ENCODE data around the gene PKD2L1.

PKD2L1 gene

DNA sequence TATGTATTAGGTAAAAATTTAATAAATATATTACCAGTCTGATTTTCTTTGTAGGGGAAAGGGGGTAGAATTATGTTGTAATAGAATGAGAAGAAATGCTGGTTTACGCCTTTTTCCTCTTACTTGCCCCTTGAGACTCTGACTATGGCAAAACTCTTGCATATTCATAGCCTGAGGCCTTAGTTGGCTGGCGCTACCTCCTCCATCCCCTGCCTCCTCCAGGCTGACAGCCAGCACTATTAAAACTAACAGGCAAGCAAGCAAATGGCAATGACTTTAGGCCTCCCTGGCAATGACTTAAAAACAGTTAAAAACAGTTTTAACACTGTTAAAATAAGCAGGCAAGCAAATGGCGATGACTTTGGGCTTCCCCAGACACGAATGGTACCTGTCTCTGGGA lies 14.4 kb downstream of the PKD2L1 start:
- TF ChIP-seq, protein P1, sequence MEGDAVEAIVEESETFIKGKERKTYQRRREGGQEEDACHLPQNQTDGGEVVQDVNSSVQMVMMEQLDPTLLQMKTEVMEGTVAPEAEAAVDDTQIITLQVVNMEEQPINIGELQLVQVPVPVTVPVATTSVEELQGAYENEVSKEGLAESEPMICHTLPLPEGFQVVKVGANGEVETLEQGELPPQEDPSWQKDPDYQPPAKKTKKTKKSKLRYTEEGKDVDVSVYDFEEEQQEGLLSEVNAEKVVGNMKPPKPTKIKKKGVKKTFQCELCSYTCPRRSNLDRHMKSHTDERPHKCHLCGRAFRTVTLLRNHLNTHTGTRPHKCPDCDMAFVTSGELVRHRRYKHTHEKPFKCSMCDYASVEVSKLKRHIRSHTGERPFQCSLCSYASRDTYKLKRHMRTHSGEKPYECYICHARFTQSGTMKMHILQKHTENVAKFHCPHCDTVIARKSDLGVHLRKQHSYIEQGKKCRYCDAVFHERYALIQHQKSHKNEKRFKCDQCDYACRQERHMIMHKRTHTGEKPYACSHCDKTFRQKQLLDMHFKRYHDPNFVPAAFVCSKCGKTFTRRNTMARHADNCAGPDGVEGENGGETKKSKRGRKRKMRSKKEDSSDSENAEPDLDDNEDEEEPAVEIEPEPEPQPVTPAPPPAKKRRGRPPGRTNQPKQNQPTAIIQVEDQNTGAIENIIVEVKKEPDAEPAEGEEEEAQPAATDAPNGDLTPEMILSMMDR (IDR thresholded peaks at IDR 0.05) = no peak

DNA sequence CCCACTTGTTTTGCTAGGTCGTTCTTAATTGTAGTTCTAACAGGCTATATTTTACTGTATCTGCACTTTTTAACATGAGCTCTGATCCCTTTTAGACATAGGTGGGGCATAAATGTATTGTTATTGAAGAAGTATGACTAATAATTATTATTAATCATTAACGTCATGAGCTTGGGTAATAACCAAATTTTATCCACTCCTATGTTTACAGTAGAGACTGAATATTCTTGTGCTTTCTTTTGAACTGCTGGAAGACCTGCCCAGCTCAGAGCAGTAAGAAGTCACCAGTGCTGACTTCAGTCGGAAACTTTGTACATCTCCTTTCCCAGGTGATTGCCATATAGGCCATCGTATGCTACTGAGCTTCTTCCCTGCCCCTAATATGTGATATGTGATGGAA lies 18.7 kb downstream of the PKD2L1 start:
- TF ChIP-seq, protein P1 (IDR thresholded peaks at IDR 0.05) = no peak

DNA sequence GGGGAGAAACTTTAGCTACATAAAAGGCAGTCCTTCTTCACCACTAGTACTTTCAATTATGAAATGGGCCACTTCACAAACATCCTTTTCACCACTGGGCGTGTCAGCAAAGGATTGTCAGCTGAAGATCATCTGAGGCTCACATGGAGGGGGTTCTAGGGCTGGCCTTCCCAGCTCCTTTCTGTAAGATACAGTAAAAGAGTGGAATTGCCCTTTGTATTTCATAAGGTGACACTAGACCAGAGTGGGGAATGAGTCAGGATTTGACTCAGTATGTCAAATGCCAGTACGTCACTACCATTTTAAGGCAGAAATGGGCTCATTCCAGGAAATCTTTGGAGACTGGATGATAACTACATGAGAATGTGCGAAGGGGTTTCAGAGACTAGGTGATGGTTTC lies 22.3 kb downstream of the PKD2L1 start:
- TF ChIP-seq, protein P1 (IDR thresholded peaks at IDR 0.05) = no peak

DNA sequence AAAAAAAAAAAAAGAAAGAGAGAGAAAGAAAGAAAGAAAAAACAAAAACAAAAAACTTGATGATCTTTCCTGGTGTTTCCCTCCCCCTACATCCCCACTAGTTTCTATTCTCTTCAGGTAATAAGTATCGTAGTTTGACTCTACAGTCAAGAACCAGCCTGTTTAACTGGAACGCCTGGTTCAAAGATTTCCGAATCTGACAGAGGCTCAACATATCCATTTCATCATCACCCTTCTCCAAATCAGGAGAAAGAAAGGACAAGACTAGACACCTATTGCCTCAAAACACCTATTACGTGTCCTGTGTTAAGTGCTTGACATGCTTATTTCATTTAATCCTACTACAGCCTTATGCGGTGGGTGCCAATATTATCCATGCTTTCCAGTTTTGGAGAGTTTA lies 23.2 kb downstream of the PKD2L1 start:
- TF ChIP-seq, protein P1 (IDR thresholded peaks at IDR 0.05) = no peak

DNA sequence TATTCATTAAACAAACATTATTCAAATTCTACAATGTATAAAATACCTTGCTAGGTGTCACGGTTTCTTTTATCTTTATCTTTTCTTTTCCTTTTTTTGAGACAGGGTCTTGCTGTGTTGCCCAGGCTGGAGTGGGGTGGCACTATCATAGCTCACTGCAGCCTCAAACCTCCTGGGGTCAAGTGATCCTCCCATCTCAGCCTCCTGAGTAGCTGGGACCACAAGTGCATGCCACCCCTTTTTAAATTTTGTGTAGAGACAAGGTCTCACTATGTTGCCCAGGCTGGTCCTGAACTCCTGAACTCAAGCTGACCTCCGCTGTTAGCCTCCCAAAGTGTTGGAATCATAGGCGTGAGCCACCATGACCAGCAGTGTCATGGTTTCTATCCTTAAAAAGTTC lies 25.6 kb downstream of the PKD2L1 start:
- TF ChIP-seq, protein P1 (IDR thresholded peaks at IDR 0.05) = no peak

DNA sequence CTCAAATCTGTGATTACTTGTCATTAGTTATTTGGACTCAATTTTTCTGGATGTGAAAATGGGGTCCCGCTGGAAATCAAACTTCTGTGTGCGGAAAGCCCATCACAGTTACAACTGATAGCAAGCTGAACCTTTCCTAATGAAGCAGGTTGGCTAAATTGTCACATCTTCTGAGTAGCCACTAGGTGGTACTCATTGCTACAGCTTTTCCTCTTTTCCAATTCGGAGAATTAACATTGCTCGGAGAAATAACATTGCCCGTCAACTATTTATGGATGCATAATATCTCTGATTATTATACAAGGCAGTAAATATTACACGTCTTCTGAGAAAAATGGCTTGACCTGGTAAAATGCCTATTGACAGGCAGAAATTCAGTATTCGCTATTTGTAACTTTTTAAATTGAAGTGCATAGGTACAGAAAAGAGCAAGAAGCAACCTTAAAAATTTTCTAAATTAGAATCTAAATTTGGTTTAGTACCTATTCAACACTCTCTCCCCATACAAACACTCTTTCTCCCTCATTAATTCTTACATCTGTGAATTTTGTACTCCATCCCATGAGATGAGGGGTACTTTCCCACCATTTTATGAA lies 26.2 kb downstream of the PKD2L1 start:
- TF ChIP-seq, protein P1 (IDR thresholded peaks at IDR 0.05) = peak; percentile 56

DNA sequence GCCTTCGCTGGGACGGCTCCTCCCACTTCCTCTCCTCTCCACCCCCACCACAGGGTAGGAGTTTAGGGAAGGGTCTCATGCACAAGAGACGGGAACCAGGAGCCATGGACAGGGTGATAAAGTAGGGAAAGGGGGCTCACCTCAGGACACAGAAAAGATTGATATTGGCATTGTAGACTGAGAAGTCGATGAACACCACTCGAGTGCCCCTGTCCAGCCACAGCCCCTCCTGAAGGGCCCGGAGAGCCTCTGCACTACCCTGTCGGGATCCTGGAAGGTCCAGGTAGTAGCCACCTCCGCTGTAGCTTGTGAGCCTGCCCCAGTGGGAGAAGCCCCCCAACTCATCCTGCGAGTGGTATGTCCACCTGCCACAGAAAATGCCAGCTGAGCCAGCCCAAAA lies 32.8 kb downstream of the PKD2L1 start:
- TF ChIP-seq, protein P1 (IDR thresholded peaks at IDR 0.05) = no peak

DNA sequence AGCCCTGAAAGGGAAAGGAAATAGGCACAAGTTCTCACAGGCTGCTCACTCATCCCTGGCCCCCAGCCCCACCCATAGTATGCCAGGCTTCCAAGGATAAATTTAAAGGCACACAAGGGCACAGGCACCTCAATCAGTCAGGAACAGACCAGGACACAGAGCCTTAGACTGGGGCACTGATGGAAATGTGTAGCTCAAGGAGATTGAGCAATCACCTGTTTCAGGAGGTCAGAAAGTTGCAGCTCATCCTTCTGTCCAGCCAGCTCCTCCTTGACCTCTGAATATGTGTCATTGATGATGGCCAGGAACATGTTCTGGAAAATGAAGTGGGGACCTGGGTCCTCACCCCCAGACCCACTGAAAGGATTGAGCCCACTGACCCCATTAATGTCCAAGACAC lies 37.0 kb downstream of the PKD2L1 start:
- TF ChIP-seq, protein P1 (IDR thresholded peaks at IDR 0.05) = no peak

All from LNCAP (cell line).